ENCODE results near the gene HAPSTR1.
A peak's percentile ranks its signal among the peaks of the same experiment; 100 is the strongest.
"Not testable (repeated sequence)": the region's sequence is repeated elsewhere in the genome, so short reads cannot be mapped to it uniquely, and the experiment has no call there.

The HAPSTR1 gene

GRCh38 chr16:9058211-9058610 lies 33.2 kb upstream of the HAPSTR1 start:
- DNase-seq (ENCODE audit: low spot score in 2 of 2): no peak
- no peak for ATAC-seq
- Mint-ChIP-seq H3K4me3 (no peak overlapping the region), H3K4me1 (peaks cover 8% of the 10 kb centered on the region), H3K36me3 (no peaks in the 10 kb centered on the region), H3K9me3 (no peaks in the 10 kb centered on the region), H3K27ac (no peak overlapping the region)

GRCh38 chr16:9060225-9060624 lies 31.2 kb upstream of the HAPSTR1 start:
- H3K4me3 Mint-ChIP-seq: no peak overlapping the region
- no peak for DNase-seq (ENCODE audit: low spot score in 2 of 2)
- ATAC-seq: no peak
- H3K4me1 Mint-ChIP-seq: peaks cover 8% of the 10 kb centered on the region
- H3K36me3 Mint-ChIP-seq: no peaks in the 10 kb centered on the region
- no peak overlapping the region for H3K27ac Mint-ChIP-seq
- H3K9me3 Mint-ChIP-seq: no peaks in the 10 kb centered on the region

- ATAC-seq (peak; percentile 48), DNase-seq (ENCODE audit: low spot score in 2 of 2) (no peak)
- Mint-ChIP-seq H3K27ac (peak overlapping the region; percentile 65), H3K9me3 (no peaks in the 10 kb centered on the region), H3K36me3 (no peaks in the 10 kb centered on the region), H3K4me3 (peak overlapping the region; percentile 12), H3K4me1 (peaks cover 8% of the 10 kb centered on the region)
Measured at GRCh38 chr16:9061358-9061813, 30.1 kb upstream of the HAPSTR1 start.

- DNase-seq (ENCODE audit: low spot score in 2 of 2) (no peak), ATAC-seq (no peak)
- Mint-ChIP-seq H3K4me3 (no peak overlapping the region), H3K9me3 (no peaks in the 10 kb centered on the region), H3K4me1 (peaks cover 8% of the 10 kb centered on the region), H3K27ac (no peak overlapping the region), H3K36me3 (no peaks in the 10 kb centered on the region)
Measured at GRCh38 chr16:9062301-9062700, 29.1 kb upstream of the HAPSTR1 start.

- Mint-ChIP-seq H3K4me3 (no peak overlapping the region), H3K4me1 (peaks cover 17% of the 10 kb centered on the region), H3K9me3 (peaks cover 5% of the 10 kb centered on the region), H3K36me3 (no peaks in the 10 kb centered on the region), H3K27ac (no peak overlapping the region)
- no peak for DNase-seq (ENCODE audit: low spot score in 2 of 2)
- ATAC-seq: no peak
Measured at GRCh38 chr16:9065077-9065476, 26.4 kb upstream of the HAPSTR1 start.

GRCh38 chr16:9068886-9069285 lies 22.6 kb upstream of the HAPSTR1 start:
- no peak overlapping the region for H3K27ac Mint-ChIP-seq
- DNase-seq (ENCODE audit: low spot score in 2 of 2) (no peak), ATAC-seq (no peak)
- H3K36me3 Mint-ChIP-seq: peaks cover 6% of the 10 kb centered on the region
- H3K9me3 Mint-ChIP-seq: peaks cover 5% of the 10 kb centered on the region
- H3K4me3 Mint-ChIP-seq: no peak overlapping the region
- peaks cover 22% of the 10 kb centered on the region for H3K4me1 Mint-ChIP-seq

GRCh38 chr16:9070254-9070653 lies 21.2 kb upstream of the HAPSTR1 start:
- DNase-seq (ENCODE audit: low spot score in 2 of 2): no peak
- Mint-ChIP-seq H3K9me3 (peaks cover 5% of the 10 kb centered on the region), H3K4me1 (peaks cover 22% of the 10 kb centered on the region), H3K4me3 (no peak overlapping the region), H3K27ac (no peak overlapping the region), H3K36me3 (peaks cover 6% of the 10 kb centered on the region)
- ATAC-seq: no peak

- peaks cover 24% of the 10 kb centered on the region for H3K4me1 Mint-ChIP-seq
- H3K36me3 Mint-ChIP-seq: peaks cover 11% of the 10 kb centered on the region
- H3K9me3 Mint-ChIP-seq: peaks cover 5% of the 10 kb centered on the region
- ATAC-seq (no peak), DNase-seq (ENCODE audit: low spot score in 2 of 2) (no peak)
- no peak overlapping the region for H3K4me3 Mint-ChIP-seq
- H3K27ac Mint-ChIP-seq: no peak overlapping the region
Measured at GRCh38 chr16:9071377-9071776, 20.1 kb upstream of the HAPSTR1 start.

GRCh38 chr16:9072806-9073341 lies 18.6 kb upstream of the HAPSTR1 start:
- H3K36me3 Mint-ChIP-seq: peaks cover 12% of the 10 kb centered on the region
- H3K4me3 Mint-ChIP-seq: peak overlapping the region; percentile 32
- H3K4me1 Mint-ChIP-seq: peaks cover 32% of the 10 kb centered on the region
- peaks cover 7% of the 10 kb centered on the region for H3K9me3 Mint-ChIP-seq
- DNase-seq (ENCODE audit: low spot score in 2 of 2) (peak in 1 of 2 donors; percentile 65), ATAC-seq (peak; percentile 77)
- H3K27ac Mint-ChIP-seq: peak overlapping the region; percentile 94

GRCh38 chr16:9075299-9076071 lies 16.0 kb upstream of the HAPSTR1 start:
- H3K27ac Mint-ChIP-seq: no peak overlapping the region
- peaks cover 40% of the 10 kb centered on the region for H3K4me1 Mint-ChIP-seq
- peaks cover 12% of the 10 kb centered on the region for H3K36me3 Mint-ChIP-seq
- no peak for DNase-seq (ENCODE audit: low spot score in 2 of 2)
- H3K4me3 Mint-ChIP-seq: no peak overlapping the region
- no peak for ATAC-seq
- peaks cover 3% of the 10 kb centered on the region for H3K9me3 Mint-ChIP-seq

- Mint-ChIP-seq H3K9me3 (peaks cover 3% of the 10 kb centered on the region), H3K27ac (no peak overlapping the region), H3K36me3 (peaks cover 12% of the 10 kb centered on the region), H3K4me1 (peaks cover 37% of the 10 kb centered on the region), H3K4me3 (no peak overlapping the region)
- DNase-seq (ENCODE audit: low spot score in 2 of 2) (no peak), ATAC-seq (peak; percentile 42)
Measured at GRCh38 chr16:9077091-9077809, 14.2 kb upstream of the HAPSTR1 start.

GRCh38 chr16:9078467-9079429 lies 12.7 kb upstream of the HAPSTR1 start:
- peak; percentile 24 to 70 for DNase-seq (ENCODE audit: low spot score in 2 of 2)
- H3K4me3 Mint-ChIP-seq, H3K36me3 Mint-ChIP-seq, H3K9me3 Mint-ChIP-seq: not testable (repeated sequence)
- H3K27ac Mint-ChIP-seq: peak overlapping the region; percentile 87
- H3K4me1 Mint-ChIP-seq: peaks cover 27% of the 10 kb centered on the region
- peak; percentile 97 for ATAC-seq

GRCh38 chr16:9079430-9079812 lies 12.0 kb upstream of the HAPSTR1 start:
- Mint-ChIP-seq H3K36me3 (peaks cover 7% of the 10 kb centered on the region), H3K27ac (peak overlapping the region; percentile 87), H3K9me3 (peaks cover 3% of the 10 kb centered on the region), H3K4me1 (peaks cover 27% of the 10 kb centered on the region), H3K4me3 (no peak overlapping the region)
- ATAC-seq: no peak
- no peak for DNase-seq (ENCODE audit: low spot score in 2 of 2)

- H3K36me3 Mint-ChIP-seq: peaks cover 3% of the 10 kb centered on the region
- no peak for ATAC-seq
- peaks cover 3% of the 10 kb centered on the region for H3K9me3 Mint-ChIP-seq
- peaks cover 27% of the 10 kb centered on the region for H3K4me1 Mint-ChIP-seq
- no peak overlapping the region for H3K4me3 Mint-ChIP-seq
- no peak for DNase-seq (ENCODE audit: low spot score in 2 of 2)
- H3K27ac Mint-ChIP-seq: peak overlapping the region; percentile 32
Measured at GRCh38 chr16:9081158-9081557, 10.3 kb upstream of the HAPSTR1 start.

- H3K4me3 Mint-ChIP-seq: no peak overlapping the region
- no peak overlapping the region for H3K27ac Mint-ChIP-seq
- ATAC-seq (no peak), DNase-seq (ENCODE audit: low spot score in 2 of 2) (no peak)
- H3K4me1 Mint-ChIP-seq: peaks cover 23% of the 10 kb centered on the region
- H3K36me3 Mint-ChIP-seq: no peaks in the 10 kb centered on the region
- peaks cover 3% of the 10 kb centered on the region for H3K9me3 Mint-ChIP-seq
Measured at GRCh38 chr16:9081843-9082242, 9.6 kb upstream of the HAPSTR1 start.

All from stimulated activated effector memory CD8-positive, alpha-beta T cell treated with anti-CD3 and anti-CD28 coated beads, Interleukin-12 subunit alpha, Interleukin-12 subunit beta, amount 100 ng/mL, for 72 hours (primary cell).